ENCODE data around the gene IGF1R.

IGF1R gene

DNA sequence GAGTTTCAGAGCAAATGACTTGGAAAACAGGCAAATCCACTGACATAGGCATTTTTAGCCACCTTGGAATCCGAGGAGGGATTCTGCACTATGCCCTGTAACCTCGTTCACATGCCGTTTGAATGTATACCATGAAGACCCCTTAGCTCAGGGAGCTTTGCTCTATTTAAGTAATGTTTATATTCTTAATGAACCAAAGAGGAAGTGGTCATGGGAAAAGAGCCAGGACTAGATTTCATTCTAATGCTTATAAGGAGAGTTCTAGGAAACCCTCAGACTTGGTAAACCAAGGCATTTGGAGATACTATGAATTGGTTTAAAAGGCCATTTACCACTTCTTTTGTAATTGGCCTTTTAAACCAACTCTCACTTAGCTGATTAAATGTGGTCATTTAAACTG, 178.9 kb downstream of the IGF1R start:
- Histone ChIP-seq H3K27ac (ENCODE audit: low read depth, low read length) (no peak overlapping the region), H3K36me3 (ENCODE audit: insufficient read depth, low read length) (peaks cover 16% of the 10 kb centered on the region), H3K4me3 (ENCODE audit: low read depth, low read length) (no peak overlapping the region), H3K4me1 (ENCODE audit: control insufficient read depth, insufficient read depth, low read length, unreplicated experiment) (peaks cover 13% of the 10 kb centered on the region), H3K27me3 (ENCODE audit: insufficient read depth, low read length) (no peaks in the 10 kb centered on the region), H2AFZ (ENCODE audit: low read length, unreplicated experiment) (no peak overlapping the region), H3K79me2 (ENCODE audit: control insufficient read depth, insufficient read depth, low read length, unreplicated experiment) (peaks cover 4% of the 10 kb centered on the region)

DNA sequence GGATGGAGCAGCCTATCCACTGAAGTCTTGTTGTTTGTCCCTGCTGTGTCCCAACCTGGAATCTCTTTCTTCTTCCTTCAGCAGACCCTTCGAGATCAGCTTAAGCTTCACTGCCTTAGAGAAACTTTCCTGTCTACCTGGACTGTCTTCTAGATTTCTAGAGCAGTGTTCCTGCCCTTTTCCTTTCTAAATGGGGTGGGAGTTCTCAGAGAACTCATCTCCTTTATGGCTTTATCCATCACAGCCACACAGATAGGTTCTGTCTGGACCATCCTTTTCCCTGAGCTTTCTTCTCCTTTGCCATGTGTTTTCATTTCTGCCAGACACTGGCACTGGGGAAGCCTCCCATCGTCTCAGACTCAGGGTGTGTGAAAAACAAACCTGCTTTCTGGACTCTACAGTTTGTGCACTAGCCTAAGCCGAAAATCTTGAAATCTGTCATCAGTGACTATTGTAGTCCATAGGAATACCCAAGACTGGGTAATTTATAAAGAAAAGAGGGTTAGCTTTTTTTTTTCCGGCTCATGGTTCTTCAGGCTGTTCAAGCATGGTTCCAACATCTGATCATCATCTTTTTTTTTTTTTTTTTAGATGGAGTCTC, 181.8 kb downstream of the IGF1R start:
- H3K4me3 ChIP-seq (ENCODE audit: low read depth, low read length) = no peak overlapping the region
- no peak overlapping the region for H2AFZ ChIP-seq (ENCODE audit: low read length, unreplicated experiment)
- peaks cover 10% of the 10 kb centered on the region for H3K79me2 ChIP-seq (ENCODE audit: control insufficient read depth, insufficient read depth, low read length, unreplicated experiment)

DNA sequence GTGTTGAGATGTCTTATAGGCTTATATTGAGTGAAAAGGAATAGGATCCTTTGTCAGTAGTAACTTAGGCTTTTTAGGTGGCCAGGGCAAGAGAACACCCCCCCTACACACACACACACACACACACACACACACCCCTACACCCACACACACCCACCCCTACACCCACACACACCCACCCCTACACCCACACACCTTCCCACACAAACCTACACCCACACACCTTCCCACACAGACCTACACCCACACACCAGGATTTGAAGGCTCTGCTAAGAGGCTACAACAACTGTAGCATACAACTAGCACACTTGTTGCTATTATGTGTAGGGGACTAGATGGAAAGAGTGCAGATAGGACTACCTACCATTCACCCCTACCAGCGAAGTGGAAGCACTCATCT, 186.6 kb downstream of the IGF1R start:
- Histone ChIP-seq H3K36me3 (ENCODE audit: insufficient read depth, low read length) (peaks cover 9% of the 10 kb centered on the region), H3K4me1 (ENCODE audit: control insufficient read depth, insufficient read depth, low read length, unreplicated experiment) (no peaks in the 10 kb centered on the region)

More for the DNA sequence above, 181.8 kb downstream of the IGF1R start:
- Histone ChIP-seq H3K27ac (ENCODE audit: low read depth, low read length) (no peak overlapping the region), H3K36me3 (ENCODE audit: insufficient read depth, low read length) (peaks cover 16% of the 10 kb centered on the region), H3K4me1 (ENCODE audit: control insufficient read depth, insufficient read depth, low read length, unreplicated experiment) (no peaks in the 10 kb centered on the region), H3K27me3 (ENCODE audit: insufficient read depth, low read length) (no peaks in the 10 kb centered on the region)

DNA sequence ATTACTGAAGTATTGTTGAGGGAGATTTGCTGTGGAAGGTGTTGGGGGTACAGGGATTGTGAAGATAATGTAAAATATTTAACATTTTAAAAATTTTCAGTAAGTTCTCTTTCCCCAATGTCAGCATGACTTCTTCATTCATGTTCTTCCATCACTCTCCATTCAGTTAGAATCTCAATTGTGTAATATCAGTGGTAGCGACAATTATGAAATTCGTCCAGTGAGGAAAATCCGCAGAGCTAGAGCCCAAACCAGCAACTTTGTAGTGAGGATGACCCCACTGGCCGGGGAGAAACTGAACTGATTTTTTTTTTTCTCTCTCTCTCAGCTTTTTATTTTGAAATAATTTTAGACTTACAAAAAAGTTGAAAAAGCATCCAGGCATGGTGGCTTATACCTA, 187.5 kb downstream of the IGF1R start:
- H3K27ac ChIP-seq (ENCODE audit: low read depth, low read length) = no peak overlapping the region
- no peaks in the 10 kb centered on the region for H3K4me1 ChIP-seq (ENCODE audit: control insufficient read depth, insufficient read depth, low read length, unreplicated experiment)
- peaks cover 9% of the 10 kb centered on the region for H3K36me3 ChIP-seq (ENCODE audit: insufficient read depth, low read length)
- no peak overlapping the region for H2AFZ ChIP-seq (ENCODE audit: low read length, unreplicated experiment)
- peaks cover 17% of the 10 kb centered on the region for H3K79me2 ChIP-seq (ENCODE audit: control insufficient read depth, insufficient read depth, low read length, unreplicated experiment)
- no peak overlapping the region for H3K4me3 ChIP-seq (ENCODE audit: low read depth, low read length)
- H3K27me3 ChIP-seq (ENCODE audit: insufficient read depth, low read length) = no peaks in the 10 kb centered on the region

More for the DNA sequence above, 186.6 kb downstream of the IGF1R start:
- Histone ChIP-seq H3K27ac (ENCODE audit: low read depth, low read length) (no peak overlapping the region), H3K79me2 (ENCODE audit: control insufficient read depth, insufficient read depth, low read length, unreplicated experiment) (peaks cover 17% of the 10 kb centered on the region), H3K27me3 (ENCODE audit: insufficient read depth, low read length) (no peaks in the 10 kb centered on the region), H3K4me3 (ENCODE audit: low read depth, low read length) (no peak overlapping the region), H2AFZ (ENCODE audit: low read length, unreplicated experiment) (no peak overlapping the region)

DNA sequence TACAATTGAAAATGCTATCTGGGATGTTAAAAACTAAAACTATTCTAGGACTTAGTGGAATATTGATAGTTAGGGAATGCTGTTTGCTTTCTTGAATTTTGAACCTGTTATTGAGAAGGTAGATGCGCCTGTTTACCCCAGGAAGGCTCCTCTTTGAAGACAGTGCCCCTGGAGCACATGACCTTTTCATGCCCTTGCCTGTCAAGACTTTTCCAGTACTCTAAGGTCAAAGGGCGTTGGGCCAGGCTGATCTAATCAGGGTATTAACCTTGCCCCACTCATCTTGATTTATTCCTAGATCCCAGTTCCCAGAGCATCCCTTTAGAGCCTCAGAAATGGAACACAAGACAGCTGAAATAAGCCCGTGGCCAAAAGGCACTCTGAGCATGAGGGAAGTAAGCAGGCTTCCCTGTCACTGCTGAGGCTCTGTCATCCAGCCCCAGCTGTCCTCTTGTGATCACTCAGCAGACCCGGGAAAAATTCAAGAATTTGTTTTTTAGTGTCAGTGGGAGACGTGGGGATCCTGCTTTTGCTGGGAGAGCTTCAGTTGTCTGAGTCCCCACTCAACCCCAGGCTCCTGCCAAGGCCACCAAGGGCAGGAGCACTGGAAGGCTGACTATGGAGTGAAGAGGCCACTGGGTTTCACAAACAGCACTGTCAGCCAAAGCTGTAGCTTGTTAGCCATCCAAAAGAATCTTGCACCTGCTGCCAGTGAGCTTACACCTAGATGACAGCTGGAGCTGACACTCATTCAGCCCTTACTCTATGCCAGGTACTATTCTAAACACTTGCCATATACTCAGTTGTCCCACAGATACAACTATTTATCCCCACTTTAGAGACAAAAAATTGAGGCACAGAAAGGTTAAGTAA, 190.3 kb downstream of the IGF1R start:
- no peak overlapping the region for H3K27ac ChIP-seq (ENCODE audit: low read depth, low read length)
- H3K27me3 ChIP-seq (ENCODE audit: insufficient read depth, low read length) = no peaks in the 10 kb centered on the region
- no peak overlapping the region for H3K4me3 ChIP-seq (ENCODE audit: low read depth, low read length)
- H3K79me2 ChIP-seq (ENCODE audit: control insufficient read depth, insufficient read depth, low read length, unreplicated experiment) = peaks cover 24% of the 10 kb centered on the region
- no peaks in the 10 kb centered on the region for H3K36me3 ChIP-seq (ENCODE audit: insufficient read depth, low read length)
- peaks cover 13% of the 10 kb centered on the region for H3K4me1 ChIP-seq (ENCODE audit: control insufficient read depth, insufficient read depth, low read length, unreplicated experiment)
- H2AFZ ChIP-seq (ENCODE audit: low read length, unreplicated experiment) = no peak overlapping the region

DNA sequence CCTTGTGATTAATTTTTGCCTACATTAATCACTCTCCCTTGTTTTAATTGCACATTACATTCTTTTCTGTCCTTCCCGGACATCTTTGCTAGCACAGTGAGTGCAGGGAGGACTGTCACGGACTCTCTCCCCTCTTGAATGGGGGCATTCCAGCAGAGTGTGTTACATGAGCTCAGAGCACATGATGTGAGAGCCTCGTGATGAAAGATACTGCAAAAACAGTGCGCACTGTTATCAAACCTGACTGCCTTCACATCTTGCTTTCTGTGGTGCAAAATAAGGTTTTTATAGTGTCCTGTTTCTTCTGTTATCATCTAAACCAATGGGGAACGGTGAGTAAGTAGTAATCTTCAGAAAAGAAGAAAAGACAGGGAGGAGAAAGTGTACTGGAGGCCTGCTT, 191.7 kb downstream of the IGF1R start:
- H3K36me3 ChIP-seq (ENCODE audit: insufficient read depth, low read length) = no peaks in the 10 kb centered on the region
- H3K27ac ChIP-seq (ENCODE audit: low read depth, low read length) = no peak overlapping the region
- no peaks in the 10 kb centered on the region for H3K27me3 ChIP-seq (ENCODE audit: insufficient read depth, low read length)
- no peak overlapping the region for H3K4me3 ChIP-seq (ENCODE audit: low read depth, low read length)
- H3K79me2 ChIP-seq (ENCODE audit: control insufficient read depth, insufficient read depth, low read length, unreplicated experiment) = peaks cover 27% of the 10 kb centered on the region
- H2AFZ ChIP-seq (ENCODE audit: low read length, unreplicated experiment) = no peak overlapping the region
- H3K4me1 ChIP-seq (ENCODE audit: control insufficient read depth, insufficient read depth, low read length, unreplicated experiment) = peaks cover 13% of the 10 kb centered on the region

DNA sequence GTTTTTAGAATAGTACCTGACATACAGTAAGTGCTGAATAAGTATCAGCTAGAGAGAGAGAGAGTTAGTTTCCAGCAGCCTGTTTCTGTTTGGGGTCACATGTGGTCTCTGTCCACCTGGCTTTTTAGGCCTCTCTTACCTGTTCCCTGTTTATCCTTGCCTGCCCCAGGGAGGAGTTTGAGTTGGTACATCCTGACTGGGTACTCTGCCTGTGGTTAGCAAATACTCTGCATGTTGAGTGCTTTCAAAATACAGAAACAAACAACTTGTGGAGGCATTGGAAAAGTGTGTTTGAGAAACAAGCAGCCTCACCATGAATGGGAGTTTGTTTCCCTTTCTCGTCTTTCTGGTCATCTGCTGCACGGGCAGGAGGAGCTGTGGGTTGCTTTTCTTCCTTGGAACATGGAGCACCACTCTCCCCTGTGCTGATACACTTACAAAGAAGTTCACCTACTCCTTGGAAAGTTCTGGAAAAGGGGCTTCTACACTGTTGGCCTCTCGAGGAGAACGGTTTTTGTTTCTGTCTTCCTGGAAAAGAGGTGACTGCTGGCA, 193.2 kb downstream of the IGF1R start:
- Histone ChIP-seq H3K27me3 (ENCODE audit: insufficient read depth, low read length) (no peaks in the 10 kb centered on the region), H3K4me1 (ENCODE audit: control insufficient read depth, insufficient read depth, low read length, unreplicated experiment) (peaks cover 13% of the 10 kb centered on the region), H3K79me2 (ENCODE audit: control insufficient read depth, insufficient read depth, low read length, unreplicated experiment) (peaks cover 38% of the 10 kb centered on the region), H2AFZ (ENCODE audit: low read length, unreplicated experiment) (no peak overlapping the region), H3K27ac (ENCODE audit: low read depth, low read length) (no peak overlapping the region), H3K4me3 (ENCODE audit: low read depth, low read length) (no peak overlapping the region), H3K36me3 (ENCODE audit: insufficient read depth, low read length) (no peaks in the 10 kb centered on the region)

DNA sequence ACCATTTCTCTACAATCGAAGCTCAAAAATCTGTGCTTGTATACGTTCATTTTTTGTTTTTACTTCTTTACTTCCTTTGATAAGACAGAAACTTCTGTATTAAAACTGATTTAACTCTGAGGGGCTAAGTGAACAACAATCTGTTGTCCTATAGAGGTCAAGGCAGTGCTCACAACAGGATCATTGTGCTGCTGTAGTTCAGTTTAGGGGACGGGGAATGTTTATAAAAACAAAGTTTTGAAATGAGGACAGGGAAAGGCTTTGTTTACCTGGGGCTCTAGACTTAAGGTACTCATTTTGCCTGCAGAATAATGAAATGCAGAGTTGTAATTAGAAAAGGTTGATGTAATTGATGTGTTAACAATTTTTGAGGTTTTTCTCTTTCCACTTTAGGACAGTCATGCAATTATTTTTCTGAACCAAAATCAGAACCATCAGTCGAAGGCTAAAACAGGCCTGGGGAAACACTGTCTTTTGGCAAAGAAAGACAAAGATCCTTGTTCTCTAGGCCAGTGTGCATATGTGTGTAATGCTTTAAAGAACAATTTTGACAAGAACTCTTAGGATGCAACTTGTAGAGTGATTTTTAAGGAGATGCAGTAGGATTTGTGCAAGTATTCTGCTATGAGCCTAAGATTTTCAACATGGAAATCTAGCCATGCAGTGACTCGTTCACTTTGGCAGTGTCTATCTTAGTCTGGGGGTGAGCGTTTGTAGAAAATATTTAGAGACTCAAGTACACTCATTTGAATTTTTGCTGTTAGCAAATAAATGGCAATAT, 194.0 kb downstream of the IGF1R start:
- Histone ChIP-seq H3K4me1 (ENCODE audit: control insufficient read depth, insufficient read depth, low read length, unreplicated experiment) (peaks cover 13% of the 10 kb centered on the region), H3K4me3 (ENCODE audit: low read depth, low read length) (no peak overlapping the region), H3K79me2 (ENCODE audit: control insufficient read depth, insufficient read depth, low read length, unreplicated experiment) (peaks cover 35% of the 10 kb centered on the region), H2AFZ (ENCODE audit: low read length, unreplicated experiment) (no peak overlapping the region), H3K36me3 (ENCODE audit: insufficient read depth, low read length) (no peaks in the 10 kb centered on the region), H3K27ac (ENCODE audit: low read depth, low read length) (no peak overlapping the region), H3K27me3 (ENCODE audit: insufficient read depth, low read length) (no peaks in the 10 kb centered on the region)

DNA sequence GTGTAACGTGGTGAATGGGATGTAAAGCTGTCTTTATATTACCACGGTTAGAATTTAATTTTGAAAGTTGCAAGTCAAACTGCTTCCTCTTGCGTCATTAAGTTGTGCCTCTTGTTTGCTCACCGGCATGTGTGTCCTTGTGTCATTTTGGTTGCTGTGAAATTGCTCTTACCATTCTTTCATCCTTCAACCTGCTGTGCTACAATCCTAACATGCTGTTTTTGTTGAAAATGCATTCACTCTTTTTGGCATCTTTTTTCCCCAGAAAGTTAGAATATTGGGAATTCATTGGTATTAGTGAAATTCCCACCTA, 194.6 kb downstream of the IGF1R start:
- no peak overlapping the region for H3K27ac ChIP-seq (ENCODE audit: low read depth, low read length)
- peaks cover 32% of the 10 kb centered on the region for H3K79me2 ChIP-seq (ENCODE audit: control insufficient read depth, insufficient read depth, low read length, unreplicated experiment)
- no peaks in the 10 kb centered on the region for H3K36me3 ChIP-seq (ENCODE audit: insufficient read depth, low read length)
- no peaks in the 10 kb centered on the region for H3K27me3 ChIP-seq (ENCODE audit: insufficient read depth, low read length)
- no peak overlapping the region for H3K4me3 ChIP-seq (ENCODE audit: low read depth, low read length)
- H2AFZ ChIP-seq (ENCODE audit: low read length, unreplicated experiment) = no peak overlapping the region
- peaks cover 13% of the 10 kb centered on the region for H3K4me1 ChIP-seq (ENCODE audit: control insufficient read depth, insufficient read depth, low read length, unreplicated experiment)

DNA sequence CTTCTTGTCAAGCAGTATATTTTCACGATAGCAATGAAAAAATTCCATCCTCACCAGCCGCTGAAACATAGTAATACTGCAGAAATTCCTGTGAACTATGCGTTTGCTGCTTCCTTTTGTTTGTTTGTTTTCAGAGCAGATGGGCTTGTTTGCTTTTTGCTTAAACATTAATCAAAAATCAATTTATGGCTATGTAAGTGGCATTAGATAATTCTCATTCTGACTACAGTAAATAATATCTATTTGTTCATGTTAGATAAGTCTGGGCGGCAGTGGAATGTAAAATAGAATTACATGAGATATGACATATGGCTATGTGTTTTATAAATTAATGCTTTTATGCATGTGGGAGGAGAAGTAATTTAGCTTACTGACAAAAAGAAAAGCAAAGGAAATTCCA, 195.5 kb downstream of the IGF1R start:
- Histone ChIP-seq H3K4me1 (ENCODE audit: control insufficient read depth, insufficient read depth, low read length, unreplicated experiment) (peaks cover 13% of the 10 kb centered on the region), H2AFZ (ENCODE audit: low read length, unreplicated experiment) (no peak overlapping the region), H3K79me2 (ENCODE audit: control insufficient read depth, insufficient read depth, low read length, unreplicated experiment) (peaks cover 36% of the 10 kb centered on the region), H3K36me3 (ENCODE audit: insufficient read depth, low read length) (no peaks in the 10 kb centered on the region), H3K27ac (ENCODE audit: low read depth, low read length) (no peak overlapping the region), H3K4me3 (ENCODE audit: low read depth, low read length) (no peak overlapping the region), H3K27me3 (ENCODE audit: insufficient read depth, low read length) (no peaks in the 10 kb centered on the region)
